ENCODE results near the gene BMP7.

- TF ChIP-seq POLR2A (IDR thresholded peaks at IDR 0.05) (no peak), CTCF (IDR thresholded peaks at IDR 0.05) (no peak)
These were observed 110.3 kb downstream of the BMP7 start for GRCh38 chr20:57156011-57156729.

Data from uterus (tissue), 2 donors.